Muscle layer of colon (tissue), 2 donors: ENCODE data around the gene FOXA2.

Source experiments
- H3K27ac ChIP-seq: one replicate; pipeline ENCODE4 v1.7.0; 2013; ENCODE audit warnings: low read depth, mild to moderate bottlenecking, low read length, moderate library complexity
- H3K27me3 ChIP-seq, 2 donors: one replicate each; pipeline ENCODE4 v1.7.0; 2013; ENCODE audit warnings: low read length in 2 of 2, mild to moderate bottlenecking in 2 of 2; ENCODE audit not compliant: insufficient read depth in 2 of 2, control insufficient read depth in 1 of 2
- H3K36me3 ChIP-seq: one replicate; pipeline ENCODE4 v1.7.0; 2013; ENCODE audit warnings: mild to moderate bottlenecking, low read length; ENCODE audit not compliant: insufficient read depth
- H3K4me1 ChIP-seq: one replicate; pipeline ENCODE4 v1.7.0; 2013; ENCODE audit warnings: mild to moderate bottlenecking, low read length; ENCODE audit not compliant: insufficient read depth
- H3K4me3 ChIP-seq, 2 donors: one replicate each; pipeline ENCODE4 v1.7.0; 2013; ENCODE audit warnings: low read length in 2 of 2, low read depth in 1 of 2, mild to moderate bottlenecking in 1 of 2, moderate library complexity in 1 of 2
- H3K9ac ChIP-seq: one replicate; pipeline ENCODE4 v1.7.0; 2013; ENCODE audit warnings: low read length
- H3K9me3 ChIP-seq: one replicate; pipeline ENCODE4 v1.7.0; 2013; ENCODE audit warnings: mild to moderate bottlenecking, low read length
- donor health status: abdominal sarcoma.
- donor health status: Adenocarcinoma of cecum.

Gene FOXA2

DNA sequence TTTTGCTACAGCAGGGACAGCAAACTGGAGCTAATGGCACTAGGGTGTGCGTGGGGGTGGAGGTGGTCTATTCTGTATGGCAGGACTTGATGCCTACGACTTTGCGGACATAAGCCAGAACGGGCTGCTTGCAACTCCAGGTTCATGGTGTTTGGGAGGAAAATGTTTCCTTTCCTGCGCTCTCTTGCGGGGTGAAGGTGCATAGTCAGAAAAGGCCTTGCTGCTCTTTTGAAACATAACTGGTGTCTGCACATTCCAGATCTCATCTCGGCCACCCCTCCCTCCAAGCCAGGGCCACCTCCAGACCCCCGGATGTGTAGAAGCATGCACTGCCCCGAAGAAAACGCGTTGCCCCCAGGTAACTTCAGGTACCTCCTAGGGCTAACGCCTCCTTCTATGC lies 8.1 kb downstream of the FOXA2 start:
- peaks cover 10% of the 10 kb centered on the region for H3K4me1 ChIP-seq
- no peak overlapping the region for H3K27ac ChIP-seq
- peaks cover 59 to 85% of the 10 kb centered on the region in 2 donors for H3K27me3 ChIP-seq
- no peak overlapping the region for H3K4me3 ChIP-seq
- H3K9me3 ChIP-seq = no peaks in the 10 kb centered on the region
- no peak overlapping the region for H3K9ac ChIP-seq
- H3K36me3 ChIP-seq = no peaks in the 10 kb centered on the region

DNA sequence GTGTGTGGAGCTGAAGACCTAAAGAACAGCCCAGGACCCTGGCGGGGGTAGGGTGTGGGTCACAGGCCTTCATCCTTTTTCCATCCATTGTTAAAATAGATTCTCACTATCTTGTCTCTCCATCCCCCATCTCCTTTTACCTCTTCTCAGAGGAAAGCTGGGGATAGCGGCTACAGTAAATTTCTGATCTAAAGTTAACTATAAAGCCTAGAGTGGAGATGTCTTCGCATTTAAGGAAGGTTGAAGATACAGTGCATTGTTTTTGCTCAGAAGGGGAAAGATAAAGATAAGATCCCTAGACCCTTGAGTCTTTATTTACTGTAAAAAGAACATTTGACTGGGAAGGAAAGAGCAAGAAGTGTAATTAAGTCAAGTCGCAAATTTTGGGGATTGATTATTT lies 8.6 kb downstream of the FOXA2 start:
- no peak overlapping the region for H3K9ac ChIP-seq
- no peak overlapping the region for H3K27ac ChIP-seq
- H3K9me3 ChIP-seq = no peaks in the 10 kb centered on the region
- peaks cover 10% of the 10 kb centered on the region for H3K4me1 ChIP-seq
- H3K27me3 ChIP-seq = peaks cover 64 to 87% of the 10 kb centered on the region in 2 donors
- H3K4me3 ChIP-seq = no peak overlapping the region
- H3K36me3 ChIP-seq = no peaks in the 10 kb centered on the region

DNA sequence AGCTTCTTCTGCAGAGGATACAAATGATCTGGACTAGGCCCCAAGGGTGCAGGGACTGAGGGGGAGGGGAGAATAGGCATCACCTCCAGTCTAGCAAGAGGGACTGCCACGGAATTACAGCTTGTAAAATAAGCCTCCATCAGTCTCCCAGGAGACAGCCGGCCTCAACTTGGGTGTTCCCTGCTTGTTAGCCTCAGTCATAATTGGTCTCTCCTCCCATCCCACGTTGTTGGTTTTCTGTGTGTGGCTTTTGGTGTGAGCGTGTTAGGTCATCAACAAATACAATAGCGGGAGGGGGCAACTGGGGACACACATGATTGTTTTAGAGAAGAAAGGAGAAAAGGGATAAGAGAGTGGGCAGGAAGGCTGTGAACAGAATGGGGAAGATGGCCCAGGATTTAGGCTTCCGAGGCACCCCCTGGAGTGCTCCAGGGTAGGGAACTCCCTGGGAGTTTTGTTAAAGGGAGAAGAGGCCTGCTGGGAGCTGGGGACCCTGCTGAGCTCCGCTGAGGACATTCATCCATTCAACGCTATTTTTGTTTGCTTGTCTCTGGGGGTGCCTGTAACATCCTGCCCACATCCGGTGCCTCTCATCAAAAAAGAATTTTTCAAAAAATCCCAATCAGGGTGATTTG lies 9.2 kb downstream of the FOXA2 start:
- Histone ChIP-seq H3K27me3 (peaks cover 60 to 86% of the 10 kb centered on the region in 2 donors), H3K27ac (no peak overlapping the region), H3K9me3 (no peaks in the 10 kb centered on the region), H3K4me3 (no peak overlapping the region), H3K36me3 (no peaks in the 10 kb centered on the region), H3K4me1 (peaks cover 10% of the 10 kb centered on the region), H3K9ac (no peak overlapping the region)

GRCh38 chr20:22574545-22575086 lies 9.8 kb downstream of the FOXA2 start:
- H3K27me3 ChIP-seq = peaks cover 63 to 86% of the 10 kb centered on the region in 2 donors
- no peak overlapping the region for H3K4me3 ChIP-seq
- peaks cover 10% of the 10 kb centered on the region for H3K4me1 ChIP-seq
- no peaks in the 10 kb centered on the region for H3K9me3 ChIP-seq
- no peaks in the 10 kb centered on the region for H3K36me3 ChIP-seq
- H3K9ac ChIP-seq = no peak overlapping the region
- H3K27ac ChIP-seq = no peak overlapping the region

DNA sequence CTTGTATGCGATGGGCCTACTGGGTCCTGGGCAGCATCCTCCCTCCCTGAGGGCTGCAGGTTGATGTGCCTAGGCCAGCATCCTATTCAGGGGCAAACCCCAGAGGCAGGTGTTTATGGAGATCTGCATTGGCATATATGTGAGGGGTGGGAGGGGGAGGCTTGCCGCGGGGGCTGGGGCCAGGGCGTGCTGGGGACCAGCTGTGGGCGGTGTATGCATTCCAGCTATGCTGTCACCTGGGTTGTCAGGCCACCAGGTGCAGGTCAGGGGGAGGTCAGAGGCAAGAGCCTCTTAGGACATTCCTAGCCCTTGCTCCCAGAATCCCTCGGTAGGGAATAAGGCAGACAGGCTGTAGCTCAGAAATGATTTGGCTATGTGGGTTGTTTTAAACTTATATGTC lies 11.9 kb downstream of the FOXA2 start:
- Histone ChIP-seq H3K36me3 (no peaks in the 10 kb centered on the region), H3K4me1 (no peaks in the 10 kb centered on the region), H3K4me3 (no peak overlapping the region), H3K27ac (no peak overlapping the region), H3K9me3 (no peaks in the 10 kb centered on the region), H3K9ac (no peak overlapping the region), H3K27me3 (peaks cover 61 to 88% of the 10 kb centered on the region in 2 donors)

DNA sequence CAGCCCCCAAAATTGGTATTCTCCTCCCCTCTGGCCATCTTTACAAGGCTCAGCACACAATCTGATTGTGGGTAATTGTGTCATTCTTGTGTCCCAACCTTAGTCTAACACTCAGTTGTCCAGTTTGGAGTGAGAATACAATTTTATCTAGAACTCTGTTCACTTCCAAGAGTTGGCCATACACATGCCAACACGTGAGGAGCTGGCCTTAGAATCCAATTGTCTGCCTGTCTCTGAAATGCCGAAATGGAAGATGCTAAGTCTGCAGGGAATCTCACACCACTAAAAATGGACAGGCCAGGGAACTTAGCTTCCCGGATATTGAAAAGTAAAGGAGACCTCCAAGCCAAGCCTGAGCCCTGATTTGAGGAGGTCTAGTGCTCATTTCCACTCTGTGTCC lies 12.3 kb downstream of the FOXA2 start:
- H3K27ac ChIP-seq = no peak overlapping the region

DNA sequence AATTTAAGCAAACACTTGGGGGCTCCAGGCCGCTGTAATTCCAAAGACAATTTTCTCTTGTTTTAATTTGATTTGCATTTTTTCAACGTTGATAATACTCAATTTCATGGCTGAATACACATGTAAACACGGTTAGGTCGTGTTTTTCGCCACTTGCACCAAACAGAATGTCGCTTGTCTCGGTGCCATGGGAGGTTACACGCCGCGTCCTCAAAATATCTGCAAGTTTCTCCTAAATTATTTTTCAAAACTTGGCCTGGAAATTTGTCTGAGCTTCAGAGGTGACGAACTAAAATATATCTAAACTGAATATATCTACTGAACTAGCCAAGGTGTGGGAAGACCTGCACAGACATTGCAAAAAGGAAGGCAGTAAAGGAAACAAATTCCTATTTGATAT lies 15.0 kb downstream of the FOXA2 start:
- Histone ChIP-seq H3K9me3 (no peaks in the 10 kb centered on the region), H3K4me3 (no peak overlapping the region), H3K9ac (no peak overlapping the region), H3K4me1 (no peaks in the 10 kb centered on the region), H3K27ac (no peak overlapping the region), H3K27me3 (peaks cover 56 to 69% of the 10 kb centered on the region in 2 donors), H3K36me3 (no peaks in the 10 kb centered on the region)

More for the DNA sequence above, 12.3 kb downstream of the FOXA2 start:
- Histone ChIP-seq H3K9ac (no peak overlapping the region), H3K4me3 (no peak overlapping the region), H3K27me3 (peaks cover 65 to 88% of the 10 kb centered on the region in 2 donors), H3K4me1 (no peaks in the 10 kb centered on the region), H3K9me3 (no peaks in the 10 kb centered on the region), H3K36me3 (no peaks in the 10 kb centered on the region)

GRCh38 chr20:22568872-22569344 lies 15.5 kb downstream of the FOXA2 start:
- Histone ChIP-seq H3K36me3 (no peaks in the 10 kb centered on the region), H3K4me3 (no peak overlapping the region), H3K4me1 (no peaks in the 10 kb centered on the region), H3K27me3 (peaks cover 57 to 73% of the 10 kb centered on the region in 2 donors), H3K27ac (no peak overlapping the region), H3K9ac (no peak overlapping the region), H3K9me3 (no peaks in the 10 kb centered on the region)

- Histone ChIP-seq H3K4me3 (no peak overlapping the region), H3K9ac (no peak overlapping the region), H3K9me3 (no peaks in the 10 kb centered on the region), H3K4me1 (no peaks in the 10 kb centered on the region), H3K36me3 (no peaks in the 10 kb centered on the region), H3K27ac (no peak overlapping the region), H3K27me3 (peaks cover 57 to 74% of the 10 kb centered on the region in 2 donors)
Observed at GRCh38 chr20:22567944-22568871, 16.2 kb downstream of the FOXA2 start.

GRCh38 chr20:22566876-22567658 lies 17.3 kb downstream of the FOXA2 start:
- Histone ChIP-seq H3K9me3 (no peaks in the 10 kb centered on the region), H3K4me1 (no peaks in the 10 kb centered on the region), H3K27me3 (peaks cover 59 to 71% of the 10 kb centered on the region in 2 donors), H3K4me3 (no peak overlapping the region), H3K27ac (no peak overlapping the region), H3K9ac (no peak overlapping the region), H3K36me3 (no peaks in the 10 kb centered on the region)
